ENCODE measurements around the gene RIMS1. TPM values are rescaled to one million over a fixed set of nuclear protein-coding genes. Genes with fewer than 3 reads are reported as not detected.

Gene RIMS1
- total and polyA plus RNA-seq, 2 of the 13 experiments (the other 11 are each of a cell fraction or from before 2014, with no cell fraction given): not detected

GRCh38 chr6:72418495-72418894 lies 532.1 kb downstream of the RIMS1 start:
- Histone ChIP-seq H4K20me1 (ENCODE audit: insufficient read depth, low read length) (no peaks in the 10 kb centered on the region), H3K4me2 (ENCODE audit: low read depth, low read length) (no peak overlapping the region), H3K36me3 (replicated peaks in 1 of 2; ENCODE audit: control insufficient read depth in 1 of 2, insufficient read depth in 2 of 2, low read length in 2 of 2) (no peaks in the 10 kb centered on the region), H3K9me3 (ENCODE audit: low read length) (no peaks in the 10 kb centered on the region), H3K27me3 (ENCODE audit: control insufficient read depth in 1 of 2, insufficient read depth in 2 of 2, low read length in 2 of 2) (no peaks in the 10 kb centered on the region), H2AFZ (ENCODE audit: low read length) (no peak overlapping the region), H3K79me2 (ENCODE audit: insufficient read depth, low read length) (no peaks in the 10 kb centered on the region), H3K9ac (ENCODE audit: insufficient read depth, low read depth, low read length) (no peak overlapping the region), H3K27ac (ENCODE audit: extremely low read length, insufficient read depth, low read length) (no peak overlapping the region), H3K4me3 (replicated peaks in 1 of 3; ENCODE audit: insufficient read depth in 1 of 3, low read depth in 2 of 3, low read length in 3 of 3) (no peak overlapping the region), H3K4me1 (ENCODE audit: insufficient read depth, low read length) (peaks cover 10% of the 10 kb centered on the region)
- no peak for TF ChIP-seq ZNF691 (CRISPR knock-in tag; IDR thresholded peaks at IDR 0.05; ENCODE audit: borderline replicate concordance, low read depth)
- TF ChIP-seq ZBED4 (CRISPR knock-in tag; IDR thresholded peaks at IDR 0.05; ENCODE audit: borderline replicate concordance): no peak
- TF ChIP-seq ZNF800 (CRISPR knock-in tag; IDR thresholded peaks at IDR 0.05): no peak
- no peak for TF ChIP-seq TEF (CRISPR knock-in tag; IDR thresholded peaks at IDR 0.05)
- POLR2A ChIA-PET: no interaction called here
- BruUV-seq (replicated peaks): no TSS peak
- ATAC-seq: no peak
- DNase-seq (ENCODE audit: low spot score): no peak
- intact Hi-C loops (cut with micrococcal nuclease; ENCODE audit: unreplicated experiment): no loop called here
- in situ Hi-C loops (cut with HindIII; ENCODE audit: extremely low pct_ligation_motif_present, low pct_unique_long_range_greater_than_20kb): loop anchor here (10.0 kb wide), 2 partner anchors 166 to 716 kb away; no protein-coding TSS in a partner anchor
- CTCF ChIA-PET (ENCODE audit: low intra/inter-chr PET ratio, low total read pairs): no interaction called here
- WGBS (ENCODE audit: low lambda C conversion rate): 55% methylated on average over 2 of the region's 5 CpGs
- no peak for FAIRE-seq

Measured in HepG2 (cell line).